Measurements from ENCODE around the gene NEMP2. TPM values are rescaled to one million over a fixed set of nuclear protein-coding genes. Genes with fewer than 3 reads are reported as not detected.

The NEMP2 gene
- total RNA-seq, 4 donors from 2014 or later: 1.1 to 1.7 (median 1.6) TPM

DNA sequence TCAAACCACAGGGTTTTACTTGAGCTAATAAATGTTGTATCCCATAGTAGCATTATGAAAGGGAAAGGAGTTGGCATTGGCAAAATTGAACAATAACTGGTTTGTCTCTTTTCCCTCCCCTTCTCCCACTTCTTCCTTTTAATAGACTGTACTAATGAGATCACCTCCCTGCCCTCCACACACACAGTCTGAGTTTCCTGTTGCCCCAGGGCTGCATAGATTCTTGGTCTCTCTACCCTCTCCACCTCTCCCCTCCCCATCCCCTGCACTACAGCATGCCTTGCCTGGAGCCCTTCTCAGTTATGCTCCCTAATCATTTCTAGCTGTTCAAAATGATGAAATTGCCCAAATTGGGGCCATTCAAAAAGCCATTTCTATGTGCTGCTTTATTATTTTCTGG lies 37.2 kb upstream of the NEMP2 start:
- intact Hi-C loops (cut with DNase I; ENCODE audit: low total_unique reads): no loop called here
- H3K4me3 ChIP-seq (ENCODE audit: low read depth, poor library complexity, severe bottlenecking): no peak overlapping the region
- TF ChIP-seq, protein P1, sequence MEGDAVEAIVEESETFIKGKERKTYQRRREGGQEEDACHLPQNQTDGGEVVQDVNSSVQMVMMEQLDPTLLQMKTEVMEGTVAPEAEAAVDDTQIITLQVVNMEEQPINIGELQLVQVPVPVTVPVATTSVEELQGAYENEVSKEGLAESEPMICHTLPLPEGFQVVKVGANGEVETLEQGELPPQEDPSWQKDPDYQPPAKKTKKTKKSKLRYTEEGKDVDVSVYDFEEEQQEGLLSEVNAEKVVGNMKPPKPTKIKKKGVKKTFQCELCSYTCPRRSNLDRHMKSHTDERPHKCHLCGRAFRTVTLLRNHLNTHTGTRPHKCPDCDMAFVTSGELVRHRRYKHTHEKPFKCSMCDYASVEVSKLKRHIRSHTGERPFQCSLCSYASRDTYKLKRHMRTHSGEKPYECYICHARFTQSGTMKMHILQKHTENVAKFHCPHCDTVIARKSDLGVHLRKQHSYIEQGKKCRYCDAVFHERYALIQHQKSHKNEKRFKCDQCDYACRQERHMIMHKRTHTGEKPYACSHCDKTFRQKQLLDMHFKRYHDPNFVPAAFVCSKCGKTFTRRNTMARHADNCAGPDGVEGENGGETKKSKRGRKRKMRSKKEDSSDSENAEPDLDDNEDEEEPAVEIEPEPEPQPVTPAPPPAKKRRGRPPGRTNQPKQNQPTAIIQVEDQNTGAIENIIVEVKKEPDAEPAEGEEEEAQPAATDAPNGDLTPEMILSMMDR (IDR thresholded peaks at IDR 0.05): no peak
- TF ChIP-seq POLR2A (IDR thresholded peaks at IDR 0.05): no peak
- no peak for DNase-seq (ENCODE audit: low spot score in 2 of 2)

DNA sequence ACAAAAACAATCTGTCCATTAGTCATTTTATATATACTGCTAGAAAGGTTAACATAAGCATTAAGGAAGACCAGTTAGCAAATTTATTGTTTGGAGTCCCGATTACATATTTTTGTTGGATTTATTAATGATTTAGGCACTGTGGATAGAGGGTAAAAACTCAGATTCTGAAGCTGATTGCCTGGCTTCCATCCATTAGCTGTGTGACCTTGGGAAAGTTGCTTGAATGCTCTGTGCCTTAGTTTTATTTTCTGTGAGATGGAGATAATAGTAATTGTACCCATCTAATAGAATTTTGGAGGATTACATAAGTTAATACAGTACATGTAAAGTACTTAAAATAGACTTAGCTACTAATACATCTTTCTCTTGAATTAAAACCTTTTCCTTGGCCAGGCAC lies 36.3 kb upstream of the NEMP2 start:
- no peak for TF ChIP-seq POLR2A (IDR thresholded peaks at IDR 0.05)
- TF ChIP-seq, protein P1 (IDR thresholded peaks at IDR 0.05): no peak
- intact Hi-C loops (cut with DNase I; ENCODE audit: low total_unique reads): no loop called here
- no peak for DNase-seq (ENCODE audit: low spot score in 2 of 2)
- H3K4me3 ChIP-seq (ENCODE audit: low read depth, poor library complexity, severe bottlenecking): no peak overlapping the region
- WGBS, 2 donors: 84 to 87% methylated on average over 1 of the region's 1 CpG

DNA sequence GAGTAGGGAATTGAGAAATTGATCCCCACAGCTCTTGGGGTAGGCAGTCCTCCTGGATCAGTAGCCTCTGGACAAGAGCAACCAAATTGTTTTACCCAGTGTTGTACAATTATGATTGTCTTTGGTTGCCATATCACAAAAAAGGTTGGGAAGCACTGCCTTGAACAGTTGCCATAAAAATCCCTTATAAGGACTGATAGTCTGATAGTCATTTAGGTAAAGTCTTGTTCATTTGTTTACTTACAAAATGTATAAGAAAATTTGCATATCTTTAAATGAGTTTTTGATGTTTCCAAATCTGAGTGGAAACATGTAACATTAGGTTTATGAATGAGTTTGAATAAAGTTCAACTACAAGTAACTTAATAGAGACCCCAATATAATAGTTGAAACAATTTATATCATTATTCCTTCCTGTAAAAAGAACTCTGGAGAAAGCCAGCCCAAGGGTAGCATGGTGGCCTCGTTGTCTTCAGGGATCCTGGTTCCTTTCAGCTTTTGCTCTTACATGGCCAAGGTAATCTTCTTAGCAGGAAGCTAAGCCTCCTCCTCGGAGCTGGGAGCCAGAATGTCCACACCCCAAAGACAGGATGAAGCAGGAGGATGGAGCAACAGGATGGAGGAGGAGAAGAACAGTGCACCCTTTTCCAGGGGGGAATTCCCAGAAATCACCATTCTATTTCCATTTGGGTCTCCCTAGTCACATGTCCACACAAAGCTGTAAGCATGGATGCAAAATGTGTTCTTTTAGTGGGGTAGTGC lies 35.7 kb upstream of the NEMP2 start:
- 53 to 58% methylated on average over 2 of the region's 2 CpGs for WGBS, 2 donors
- H3K4me3 ChIP-seq (ENCODE audit: low read depth, poor library complexity, severe bottlenecking): no peak overlapping the region
- no peak for DNase-seq (ENCODE audit: low spot score in 2 of 2)
- TF ChIP-seq, protein P1 (IDR thresholded peaks at IDR 0.05): no peak
- intact Hi-C loops (cut with DNase I; ENCODE audit: low total_unique reads): no loop called here

DNA sequence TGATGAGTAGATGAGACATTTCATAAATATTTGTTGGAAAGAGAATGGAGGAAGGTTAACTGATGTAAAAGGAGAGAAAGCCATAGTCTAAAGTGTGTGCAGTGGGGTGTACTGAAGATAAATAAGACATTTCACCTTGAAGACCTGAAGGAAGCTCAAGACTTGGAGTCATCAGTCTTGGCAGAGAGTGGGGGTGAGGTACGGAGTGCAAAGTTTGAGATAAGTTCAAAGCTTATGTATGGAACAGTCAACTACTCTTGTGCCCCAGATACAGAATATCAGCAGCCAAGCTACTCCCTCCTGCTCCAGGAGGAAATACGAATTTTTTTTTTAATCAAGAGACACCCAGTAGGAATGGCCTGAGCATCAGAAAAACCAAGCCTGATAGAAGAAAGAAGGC lies 30.3 kb upstream of the NEMP2 start:
- H3K4me3 ChIP-seq (ENCODE audit: low read depth, poor library complexity, severe bottlenecking): no peak overlapping the region
- TF ChIP-seq, protein P1 (IDR thresholded peaks at IDR 0.05): no peak
- TF ChIP-seq POLR2A (IDR thresholded peaks at IDR 0.05): no peak
- intact Hi-C loops (cut with DNase I; ENCODE audit: low total_unique reads): no loop called here
- 85 to 100% methylated on average over 2 of the region's 2 CpGs for WGBS, 2 donors
- no peak for DNase-seq (ENCODE audit: low spot score in 2 of 2)

DNA sequence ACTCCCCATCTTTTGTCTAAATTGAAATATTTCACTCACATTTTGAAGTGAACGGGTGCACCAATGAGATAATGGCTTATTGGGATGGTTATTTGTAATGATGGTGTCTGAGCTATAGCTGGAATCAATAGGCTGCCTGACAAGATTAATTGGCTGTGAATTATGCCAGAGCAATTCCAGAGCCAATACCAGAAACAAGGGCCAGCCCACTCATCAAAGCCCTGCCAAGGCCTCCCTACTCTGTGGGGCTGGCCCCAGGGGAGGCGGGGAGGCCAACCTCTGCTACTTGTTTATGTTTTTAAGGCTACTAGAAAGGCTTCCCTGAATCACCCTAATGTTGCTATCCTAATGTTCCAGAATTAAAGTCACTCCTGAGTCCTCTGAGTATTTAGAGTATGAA lies 29.1 kb upstream of the NEMP2 start:
- TF ChIP-seq, protein P1 (IDR thresholded peaks at IDR 0.05): no peak
- TF ChIP-seq POLR2A (IDR thresholded peaks at IDR 0.05): no peak
- no peak overlapping the region for H3K4me3 ChIP-seq (ENCODE audit: low read depth, poor library complexity, severe bottlenecking)
- DNase-seq (ENCODE audit: low spot score in 2 of 2): no peak
- WGBS, 2 donors: 64 to 71% methylated on average over 2 of the region's 2 CpGs
- intact Hi-C loops (cut with DNase I; ENCODE audit: low total_unique reads): no loop called here

DNA sequence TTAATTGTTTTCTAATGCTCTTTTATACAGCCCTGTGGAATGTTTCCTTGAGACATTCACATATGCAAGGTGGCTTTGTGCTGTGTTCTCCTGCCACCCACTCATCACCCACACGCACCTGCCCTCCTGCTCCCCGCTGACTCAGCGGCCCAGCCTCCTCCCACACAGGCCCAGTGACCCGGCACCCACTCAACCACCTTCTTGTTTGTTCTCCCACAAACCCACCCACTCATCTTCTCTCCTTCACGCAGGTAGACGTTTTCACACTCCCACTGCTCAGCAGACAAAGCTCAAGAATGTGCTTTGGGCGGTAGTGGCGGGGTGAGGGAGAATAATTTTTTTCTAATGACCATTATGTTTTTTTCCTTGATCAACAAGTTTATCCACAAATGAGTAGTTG lies 28.6 kb upstream of the NEMP2 start:
- WGBS, 2 donors: 80 to 86% methylated on average over 8 of the region's 8 CpGs
- no peak for DNase-seq (ENCODE audit: low spot score in 2 of 2)
- no peak overlapping the region for H3K4me3 ChIP-seq (ENCODE audit: low read depth, poor library complexity, severe bottlenecking)
- intact Hi-C loops (cut with DNase I; ENCODE audit: low total_unique reads): no loop called here
- TF ChIP-seq POLR2A (IDR thresholded peaks at IDR 0.05): no peak
- TF ChIP-seq, protein P1 (IDR thresholded peaks at IDR 0.05): no peak

All from lower leg skin (tissue), 4 donors.